Measurements from ENCODE around the gene EFNA1. TPM values are rescaled to one million over a fixed set of nuclear protein-coding genes. Genes with fewer than 3 reads are reported as not detected.

The EFNA1 gene
- total and polyA plus RNA-seq, 2 of the 13 experiments (the other 11 are each of a cell fraction or from before 2014, with no cell fraction given): 81.8 to 874 TPM

DNA sequence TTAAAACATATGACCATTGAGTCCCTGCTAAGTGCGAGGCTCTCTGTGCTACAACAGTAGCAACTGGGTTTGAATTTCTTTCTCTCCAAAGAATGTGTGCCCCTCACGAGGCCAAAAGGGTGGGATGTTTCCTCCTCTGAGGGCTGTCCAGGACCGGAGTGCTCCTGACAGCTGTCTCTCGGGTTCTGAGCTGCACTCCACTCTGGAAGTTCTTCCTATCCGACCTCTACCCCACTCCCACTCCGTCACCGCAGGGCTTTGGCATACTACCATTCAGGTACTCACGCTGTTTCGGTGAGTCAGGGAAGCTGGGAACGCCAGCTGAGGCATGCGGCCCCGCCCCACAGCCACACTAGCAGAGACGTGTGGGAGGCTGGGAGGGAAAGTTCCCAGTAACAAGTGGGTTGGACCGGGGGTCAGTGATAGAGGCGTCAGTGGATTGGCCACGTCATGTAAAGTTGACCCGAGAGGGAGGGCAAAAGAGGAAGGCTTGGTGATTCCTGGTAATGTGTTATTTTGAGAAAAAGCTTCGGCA lies 7.3 kb downstream of the EFNA1 start (continued):
- 0 out of 2 replicates have a peak, but pooled peaks have one; percentile 14 for TF ChIP-seq DMAP1 (CRISPR knock-in tag; IDR thresholded peaks at IDR 0.05)
- TF ChIP-seq HOXA9 (CRISPR knock-in tag; IDR thresholded peaks at IDR 0.05; ENCODE audit: borderline replicate concordance): no peak
- no peak for TF ChIP-seq RBM39 (IDR thresholded peaks at IDR 0.05; ENCODE audit: low read depth, low read length, poor library complexity, severe bottlenecking)
- no peak for TF ChIP-seq ZNF616 (CRISPR knock-in tag; IDR thresholded peaks at IDR 0.05; ENCODE audit: low read depth)
- TF ChIP-seq ZNF660 (CRISPR knock-in tag; IDR thresholded peaks at IDR 0.05; ENCODE audit: borderline replicate concordance, low read depth): no peak
- TF ChIP-seq NAIF1 (CRISPR knock-in tag; IDR thresholded peaks at IDR 0.05; ENCODE audit: borderline replicate concordance): no peak; the same call in 1 of the 2 replicates
- TF ChIP-seq, protein P1, sequence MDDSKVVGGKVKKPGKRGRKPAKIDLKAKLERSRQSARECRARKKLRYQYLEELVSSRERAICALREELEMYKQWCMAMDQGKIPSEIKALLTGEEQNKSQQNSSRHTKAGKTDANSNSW (CRISPR knock-in tag; IDR thresholded peaks at IDR 0.05; ENCODE audit: borderline replicate concordance): no peak
- TF ChIP-seq, protein P2, sequence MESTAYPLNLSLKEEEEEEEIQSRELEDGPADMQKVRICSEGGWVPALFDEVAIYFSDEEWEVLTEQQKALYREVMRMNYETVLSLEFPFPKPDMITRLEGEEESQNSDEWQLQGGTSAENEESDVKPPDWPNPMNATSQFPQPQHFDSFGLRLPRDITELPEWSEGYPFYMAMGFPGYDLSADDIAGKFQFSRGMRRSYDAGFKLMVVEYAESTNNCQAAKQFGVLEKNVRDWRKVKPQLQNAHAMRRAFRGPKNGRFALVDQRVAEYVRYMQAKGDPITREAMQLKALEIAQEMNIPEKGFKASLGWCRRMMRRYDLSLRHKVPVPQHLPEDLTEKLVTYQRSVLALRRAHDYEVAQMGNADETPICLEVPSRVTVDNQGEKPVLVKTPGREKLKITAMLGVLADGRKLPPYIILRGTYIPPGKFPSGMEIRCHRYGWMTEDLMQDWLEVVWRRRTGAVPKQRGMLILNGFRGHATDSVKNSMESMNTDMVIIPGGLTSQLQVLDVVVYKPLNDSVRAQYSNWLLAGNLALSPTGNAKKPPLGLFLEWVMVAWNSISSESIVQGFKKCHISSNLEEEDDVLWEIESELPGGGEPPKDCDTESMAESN (CRISPR knock-in tag; conservative IDR thresholded peaks at IDR 0.05): no peak
- TF ChIP-seq ZNF292 (CRISPR knock-in tag; IDR thresholded peaks at IDR 0.05; ENCODE audit: borderline replicate concordance, low read depth): no peak
- TF ChIP-seq ZNF570 (CRISPR knock-in tag; IDR thresholded peaks at IDR 0.05; ENCODE audit: borderline replicate concordance): no peak
- TF ChIP-seq SP4 (CRISPR knock-in tag; IDR thresholded peaks at IDR 0.05): no peak
- no peak for TF ChIP-seq ZNF333 (CRISPR knock-in tag; IDR thresholded peaks at IDR 0.05; ENCODE audit: borderline replicate concordance)
- TF ChIP-seq KDM4B (CRISPR knock-in tag; IDR thresholded peaks at IDR 0.05): no peak
- TF ChIP-seq ZFX (CRISPR knock-in tag; IDR thresholded peaks at IDR 0.05; ENCODE audit: low read depth): no peak; the same call in 1 of the 2 replicates
- TF ChIP-seq PCBP2 (optimal IDR thresholded peaks at IDR 0.05; ENCODE audit: low read depth, low read length, poor library complexity, severe bottlenecking): no peak
- TF ChIP-seq ZNF484 (CRISPR knock-in tag; IDR thresholded peaks at IDR 0.05; ENCODE audit: borderline replicate concordance, low read depth): no peak
- no peak for TF ChIP-seq ZSCAN31 (CRISPR knock-in tag; IDR thresholded peaks at IDR 0.05; ENCODE audit: low read depth)
- TF ChIP-seq, protein P3, sequence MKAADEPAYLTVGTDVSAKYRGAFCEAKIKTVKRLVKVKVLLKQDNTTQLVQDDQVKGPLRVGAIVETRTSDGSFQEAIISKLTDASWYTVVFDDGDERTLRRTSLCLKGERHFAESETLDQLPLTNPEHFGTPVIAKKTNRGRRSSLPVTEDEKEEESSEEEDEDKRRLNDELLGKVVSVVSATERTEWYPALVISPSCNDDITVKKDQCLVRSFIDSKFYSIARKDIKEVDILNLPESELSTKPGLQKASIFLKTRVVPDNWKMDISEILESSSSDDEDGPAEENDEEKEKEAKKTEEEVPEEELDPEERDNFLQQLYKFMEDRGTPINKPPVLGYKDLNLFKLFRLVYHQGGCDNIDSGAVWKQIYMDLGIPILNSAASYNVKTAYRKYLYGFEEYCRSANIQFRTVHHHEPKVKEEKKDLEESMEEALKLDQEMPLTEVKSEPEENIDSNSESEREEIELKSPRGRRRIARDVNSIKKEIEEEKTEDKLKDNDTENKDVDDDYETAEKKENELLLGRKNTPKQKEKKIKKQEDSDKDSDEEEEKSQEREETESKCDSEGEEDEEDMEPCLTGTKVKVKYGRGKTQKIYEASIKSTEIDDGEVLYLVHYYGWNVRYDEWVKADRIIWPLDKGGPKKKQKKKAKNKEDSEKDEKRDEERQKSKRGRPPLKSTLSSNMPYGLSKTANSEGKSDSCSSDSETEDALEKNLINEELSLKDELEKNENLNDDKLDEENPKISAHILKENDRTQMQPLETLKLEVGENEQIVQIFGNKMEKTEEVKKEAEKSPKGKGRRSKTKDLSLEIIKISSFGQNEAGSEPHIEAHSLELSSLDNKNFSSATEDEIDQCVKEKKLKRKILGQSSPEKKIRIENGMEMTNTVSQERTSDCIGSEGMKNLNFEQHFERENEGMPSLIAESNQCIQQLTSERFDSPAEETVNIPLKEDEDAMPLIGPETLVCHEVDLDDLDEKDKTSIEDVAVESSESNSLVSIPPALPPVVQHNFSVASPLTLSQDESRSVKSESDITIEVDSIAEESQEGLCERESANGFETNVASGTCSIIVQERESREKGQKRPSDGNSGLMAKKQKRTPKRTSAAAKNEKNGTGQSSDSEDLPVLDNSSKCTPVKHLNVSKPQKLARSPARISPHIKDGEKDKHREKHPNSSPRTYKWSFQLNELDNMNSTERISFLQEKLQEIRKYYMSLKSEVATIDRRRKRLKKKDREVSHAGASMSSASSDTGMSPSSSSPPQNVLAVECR (CRISPR knock-in tag; IDR thresholded peaks at IDR 0.05; ENCODE audit: borderline replicate concordance): no peak

Data from HepG2 (cell line).